Measurements from ENCODE around the gene TBC1D13. TPM values are rescaled to one million over a fixed set of nuclear protein-coding genes. Genes with fewer than 3 reads are reported as not detected.
"Not testable (repeated sequence)": the region's sequence is repeated elsewhere in the genome, so short reads cannot be mapped to it uniquely, and the experiment has no call there.

Gene TBC1D13
- total RNA-seq, 1 donor from 2014 or later = 33.6 TPM

- DNase-seq (ENCODE audit: low spot score) = no peak
Observed at GRCh38 chr9:128821584-128822406, 34.7 kb downstream of the TBC1D13 start.

- no peak for DNase-seq (ENCODE audit: low spot score)
Observed at GRCh38 chr9:128822407-128823042, 35.5 kb downstream of the TBC1D13 start.

DNA sequence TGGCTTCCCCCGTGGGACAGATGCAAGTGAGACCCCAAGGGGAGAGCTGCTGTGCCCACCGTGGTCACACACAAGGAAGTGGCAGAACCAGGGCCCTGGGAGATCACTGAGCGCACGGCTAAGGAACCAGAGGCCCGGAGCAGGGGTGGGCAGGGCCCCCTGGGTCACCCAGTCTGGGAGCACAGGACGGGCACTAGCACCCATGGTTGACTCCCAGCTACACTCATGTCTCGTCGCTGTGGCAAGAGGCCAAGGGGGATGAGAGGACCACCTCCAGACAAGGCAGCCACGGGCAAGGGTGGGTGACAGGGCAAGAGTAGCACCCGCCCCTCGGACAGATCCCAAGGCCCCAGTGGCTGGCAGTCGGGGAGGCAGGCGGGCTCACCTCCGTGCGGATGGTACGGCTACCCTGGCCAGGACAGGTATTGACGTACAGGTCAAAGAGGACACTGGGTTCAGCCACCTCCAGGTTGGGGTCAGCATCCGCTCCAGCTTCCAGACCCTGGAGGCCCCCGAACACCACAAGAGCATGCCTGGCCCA is 36.4 kb downstream of the TBC1D13 start:
- no peak for DNase-seq (ENCODE audit: low spot score)

- no peak for DNase-seq (ENCODE audit: low spot score)
Observed at GRCh38 chr9:128823903-128824406, 36.9 kb downstream of the TBC1D13 start.

DNA sequence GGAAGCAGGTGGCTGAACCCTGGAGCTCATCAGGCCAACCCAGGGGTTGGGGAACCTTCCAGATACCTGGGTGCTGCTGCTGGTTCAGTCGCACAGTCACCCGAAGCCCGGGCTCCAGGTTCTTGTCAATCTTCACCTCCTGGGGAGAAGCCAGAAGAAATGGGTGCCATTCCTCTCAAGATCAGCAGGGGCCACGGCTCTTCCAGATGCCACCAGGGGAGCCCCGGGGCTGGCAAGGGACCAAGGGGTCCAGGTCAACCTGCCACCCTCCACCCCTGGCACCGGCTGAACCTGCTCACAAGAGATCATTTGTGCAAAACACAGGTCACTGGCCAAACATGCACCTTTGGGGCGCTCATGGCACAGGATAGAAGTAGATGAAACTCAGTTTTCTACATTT is 37.9 kb downstream of the TBC1D13 start:
- no peak for DNase-seq (ENCODE audit: low spot score)

- no peak for DNase-seq (ENCODE audit: low spot score)
Observed at GRCh38 chr9:128825923-128826700, 39.1 kb downstream of the TBC1D13 start.

DNA sequence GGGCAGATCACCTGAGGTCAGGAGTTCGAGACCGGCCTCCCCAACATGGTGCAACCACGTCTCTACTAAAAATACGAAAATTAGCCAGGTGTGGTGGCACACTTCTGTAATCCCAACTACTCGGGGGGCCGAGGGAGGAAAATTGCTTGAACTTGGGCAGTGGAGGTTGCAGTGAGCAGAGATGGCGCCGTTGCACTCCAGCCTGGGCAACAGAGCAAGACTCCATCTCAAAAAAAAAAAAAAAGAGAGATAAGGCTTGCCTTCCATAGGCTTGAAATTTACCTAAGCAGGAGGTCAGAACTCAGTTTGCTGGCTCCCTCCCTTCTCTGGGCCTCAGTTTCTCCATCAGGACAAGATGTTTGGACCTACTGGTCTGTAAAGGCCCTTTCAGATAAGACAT is 41.2 kb downstream of the TBC1D13 start:
- no peak for DNase-seq (ENCODE audit: low spot score)

- no peak for DNase-seq (ENCODE audit: low spot score)
Observed at GRCh38 chr9:128828719-128829452, 41.8 kb downstream of the TBC1D13 start.

DNA sequence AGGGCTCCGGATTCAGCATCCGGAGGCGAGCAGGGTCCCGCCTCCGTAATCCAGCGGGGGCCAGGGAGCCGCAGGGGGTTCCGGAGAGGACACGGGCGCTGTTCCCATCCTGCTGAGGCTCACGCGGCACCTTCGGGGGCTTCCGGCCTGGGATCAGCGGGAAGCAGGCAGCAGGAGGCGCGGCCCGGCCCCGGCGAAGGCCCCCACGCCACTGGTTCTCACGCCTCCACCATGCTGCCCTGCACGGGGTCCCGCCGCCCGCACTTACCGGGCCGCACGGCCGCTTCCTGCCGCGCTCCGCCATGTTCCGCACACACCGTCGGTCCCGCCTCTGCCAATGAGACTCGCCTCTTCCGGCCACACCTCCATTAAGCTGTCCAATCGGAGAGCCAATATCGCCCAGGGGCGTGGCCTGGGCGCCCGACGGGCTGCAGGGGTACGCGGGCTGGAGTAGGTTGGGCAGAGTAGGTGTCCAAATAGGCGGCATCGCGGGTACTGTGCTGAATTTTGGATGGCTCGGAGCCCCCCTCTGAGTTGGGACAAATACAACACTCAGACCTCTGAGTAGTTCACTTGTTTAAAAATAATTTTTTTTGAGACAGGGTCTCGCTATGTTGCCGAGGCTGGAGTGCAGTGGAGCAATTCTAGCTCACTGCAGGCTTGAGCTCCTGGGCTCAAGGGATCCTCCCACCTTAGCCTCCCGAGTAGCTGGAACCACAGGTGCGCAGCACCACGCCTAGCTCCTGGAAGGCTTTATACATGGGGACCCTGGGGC is 42.6 kb downstream of the TBC1D13 start, which contains the start of gene SPOUT1:
SPOUT1 (minus strand) TSS at position 318 of the 775 bp plus-strand sequence; CDS start at position 304, 14 bp downstream.
- peak; percentile 95 for DNase-seq (ENCODE audit: low spot score)

DNA sequence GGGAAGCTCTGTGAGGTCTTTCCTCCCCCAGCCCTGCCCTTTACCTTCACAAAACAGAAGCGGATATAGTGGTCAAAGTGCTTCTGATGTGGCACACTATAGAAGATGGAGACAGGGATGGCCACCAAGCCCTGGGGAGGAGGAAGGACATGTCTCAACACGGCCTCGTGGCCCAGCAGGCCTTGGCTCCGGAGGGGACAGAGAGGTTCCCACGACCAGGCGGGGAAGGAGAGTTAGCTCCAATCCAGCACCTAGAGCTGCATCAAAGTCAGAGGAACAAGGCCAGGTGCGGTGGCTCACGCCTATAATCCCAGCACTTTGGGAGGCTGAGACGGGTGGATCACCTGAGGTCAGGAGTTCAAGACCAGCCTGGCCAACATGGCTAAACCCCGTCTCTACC is 46.6 kb downstream of the TBC1D13 start:
- no peak for DNase-seq (ENCODE audit: low spot score)

GRCh38 chr9:128835246-128836210 is 48.5 kb downstream of the TBC1D13 start:
- no peak for DNase-seq (ENCODE audit: low spot score)

GRCh38 chr9:128836509-128837145 is 49.6 kb downstream of the TBC1D13 start:
- DNase-seq (ENCODE audit: low spot score) = no peak

GRCh38 chr9:128838338-128838737 is 51.3 kb downstream of the TBC1D13 start:
- no peak for DNase-seq (ENCODE audit: low spot score)

DNA sequence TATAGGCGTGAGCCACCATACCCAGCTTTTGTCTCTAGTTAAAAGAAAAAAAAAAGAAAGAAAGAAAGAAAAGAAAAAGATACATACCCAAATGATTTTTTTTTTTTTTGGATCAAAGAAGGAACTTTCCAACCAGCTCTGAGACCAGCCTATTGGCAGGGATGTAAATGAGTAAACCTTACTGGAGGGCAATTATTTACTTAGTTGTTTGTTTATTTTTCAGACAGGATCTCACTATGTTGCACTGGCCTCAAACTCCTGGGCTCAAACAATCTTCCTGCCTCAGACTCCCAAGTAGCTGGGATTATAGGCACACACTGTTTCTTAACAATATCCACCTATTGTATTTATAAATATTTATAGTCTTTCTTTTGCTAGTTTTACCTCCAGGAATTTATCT is 53.5 kb downstream of the TBC1D13 start:
- no peak for DNase-seq (ENCODE audit: low spot score)

- DNase-seq (ENCODE audit: low spot score) = no peak
Observed at GRCh38 chr9:128841694-128842492, 54.8 kb downstream of the TBC1D13 start.

GRCh38 chr9:128843171-128843570 is 56.1 kb downstream of the TBC1D13 start:
- not testable (repeated sequence) for DNase-seq (ENCODE audit: low spot score)

GRCh38 chr9:128845186-128845931 is 58.3 kb downstream of the TBC1D13 start:
- DNase-seq (ENCODE audit: low spot score) = peak; percentile 63

All from ureter (tissue), 1 donor.